ENCODE data around the gene MYOZ3.

The MYOZ3 gene

DNA sequence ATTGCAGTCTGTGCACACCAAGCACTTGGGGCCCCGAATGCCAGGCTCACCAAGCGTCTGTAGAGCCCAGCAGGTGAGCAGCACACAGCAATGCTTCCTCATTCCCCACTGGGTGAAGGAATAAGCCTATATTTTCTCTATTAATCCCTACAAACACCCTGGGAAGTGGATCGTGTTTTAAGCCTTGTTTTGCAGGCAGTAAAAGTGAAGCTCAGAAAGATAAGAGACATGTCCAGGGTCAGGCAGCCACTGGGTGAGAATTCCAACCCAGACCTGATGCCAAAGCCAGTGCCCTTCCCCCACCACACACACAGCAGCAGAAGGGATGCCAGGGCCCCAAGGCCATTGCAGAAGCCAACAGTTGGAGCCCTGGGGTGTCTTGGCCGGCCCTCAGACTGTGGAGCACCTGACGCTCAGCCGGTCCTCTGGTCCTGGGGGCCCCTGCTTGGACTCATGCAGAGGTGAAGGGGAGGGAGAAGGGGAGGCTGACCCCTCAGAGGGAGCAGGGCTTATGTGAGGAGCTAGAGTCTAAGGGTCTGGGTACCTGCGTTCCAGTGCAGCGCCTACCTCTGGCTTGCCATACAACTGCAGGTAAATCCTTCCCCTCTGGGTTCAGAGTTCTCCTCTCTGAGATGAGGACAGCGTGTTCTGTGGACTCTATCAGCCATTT, 46.9 kb upstream of the MYOZ3 start:
- Histone ChIP-seq H3K27ac (ENCODE audit: low read length) (no peak overlapping the region), H2AFZ (ENCODE audit: low read depth, low read length) (no peak overlapping the region)

GRCh38 chr5:150614661-150615060, 46.4 kb upstream of the MYOZ3 start:
- H3K4me3 ChIP-seq (ENCODE audit: low read depth in 1 of 2, low read length in 2 of 2), result no peak overlapping the region
- no peak overlapping the region for H2AFZ ChIP-seq (ENCODE audit: low read depth, low read length)
- no peaks in the 10 kb centered on the region for H3K4me1 ChIP-seq (ENCODE audit: insufficient read depth, low read length)
- peaks cover 21% of the 10 kb centered on the region for H3K27me3 ChIP-seq (ENCODE audit: insufficient read depth, low read length, poor library complexity)
- ATAC-seq (ENCODE audit: insufficient read depth, low read depth) (no peak), DNase-seq (no peak)
- H3K9me3 ChIP-seq (ENCODE audit: insufficient read depth, low read length, severe bottlenecking), result no peaks in the 10 kb centered on the region
- no peaks in the 10 kb centered on the region for H3K36me3 ChIP-seq (ENCODE audit: insufficient read depth, low read length)
- H3K4me2 ChIP-seq (ENCODE audit: insufficient read depth, low read length), result no peak overlapping the region
- TF ChIP-seq EZH2 (IDR thresholded peaks at IDR 0.05; ENCODE audit: borderline replicate concordance, low read depth, low read length, severe bottlenecking) (no peak), CTCF (IDR thresholded peaks at IDR 0.05; ENCODE audit: borderline replicate concordance, extremely low read depth, low read length, poor library complexity, severe bottlenecking) (no peak)
- H3K9ac ChIP-seq (ENCODE audit: low read depth, low read length), result no peak overlapping the region
- H3K79me2 ChIP-seq (ENCODE audit: insufficient read depth, low read length), result no peaks in the 10 kb centered on the region
- H3K27ac ChIP-seq (ENCODE audit: low read length), result no peak overlapping the region
- no peaks in the 10 kb centered on the region for H4K20me1 ChIP-seq (ENCODE audit: insufficient read depth, low read length)

More for the DNA sequence above, 46.9 kb upstream of the MYOZ3 start:
- Histone ChIP-seq H3K4me1 (ENCODE audit: insufficient read depth, low read length) (no peaks in the 10 kb centered on the region), H3K4me3 (ENCODE audit: low read depth in 1 of 2, low read length in 2 of 2) (no peak overlapping the region), H3K36me3 (ENCODE audit: insufficient read depth, low read length) (no peaks in the 10 kb centered on the region), H3K9ac (ENCODE audit: low read depth, low read length) (no peak overlapping the region), H4K20me1 (ENCODE audit: insufficient read depth, low read length) (no peaks in the 10 kb centered on the region), H3K4me2 (ENCODE audit: insufficient read depth, low read length) (no peak overlapping the region), H3K9me3 (ENCODE audit: insufficient read depth, low read length, severe bottlenecking) (no peaks in the 10 kb centered on the region), H3K79me2 (ENCODE audit: insufficient read depth, low read length) (no peaks in the 10 kb centered on the region), H3K27me3 (ENCODE audit: insufficient read depth, low read length, poor library complexity) (peaks cover 18% of the 10 kb centered on the region)
- ATAC-seq (ENCODE audit: insufficient read depth, low read depth) (no peak), DNase-seq (no peak)
- peak; percentile 20 for TF ChIP-seq CTCF (IDR thresholded peaks at IDR 0.05; ENCODE audit: borderline replicate concordance, extremely low read depth, low read length, poor library complexity, severe bottlenecking)
- no peak for TF ChIP-seq EZH2 (IDR thresholded peaks at IDR 0.05; ENCODE audit: borderline replicate concordance, low read depth, low read length, severe bottlenecking)

DNA sequence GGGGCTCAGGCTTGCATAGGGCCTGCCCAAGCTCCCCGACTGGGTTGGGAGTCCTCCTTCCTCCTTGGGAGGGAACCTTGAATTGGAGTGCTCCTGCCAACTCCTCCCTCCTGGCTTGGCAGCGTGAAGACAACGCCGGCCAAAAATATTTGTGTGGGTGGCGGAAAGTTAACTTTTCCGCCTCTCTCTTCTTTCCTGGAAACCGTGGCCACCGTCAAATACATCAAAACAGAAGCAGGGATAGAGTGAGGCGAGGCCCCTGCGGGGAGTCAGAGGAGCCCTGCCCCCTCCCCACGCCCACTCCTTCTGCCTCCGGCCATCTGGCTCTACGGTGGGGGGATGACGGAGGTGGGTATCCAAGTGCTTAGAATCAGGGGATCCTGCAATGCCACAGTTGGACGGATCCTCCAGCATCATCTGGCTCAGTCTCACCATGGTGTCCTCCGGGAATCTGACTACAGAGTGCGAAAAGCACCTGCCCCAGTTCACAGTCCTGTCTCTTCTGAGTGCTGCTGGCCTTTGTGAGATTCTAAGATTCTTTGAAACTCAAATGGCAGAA, 45.8 kb upstream of the MYOZ3 start:
- Histone ChIP-seq H3K4me3 (ENCODE audit: low read depth in 1 of 2, low read length in 2 of 2) (no peak overlapping the region), H3K4me1 (ENCODE audit: insufficient read depth, low read length) (no peaks in the 10 kb centered on the region), H3K27ac (ENCODE audit: low read length) (no peak overlapping the region), H3K27me3 (ENCODE audit: insufficient read depth, low read length, poor library complexity) (peaks cover 17% of the 10 kb centered on the region), H3K9ac (ENCODE audit: low read depth, low read length) (no peak overlapping the region), H2AFZ (ENCODE audit: low read depth, low read length) (no peak overlapping the region), H4K20me1 (ENCODE audit: insufficient read depth, low read length) (no peaks in the 10 kb centered on the region), H3K4me2 (ENCODE audit: insufficient read depth, low read length) (no peak overlapping the region), H3K9me3 (ENCODE audit: insufficient read depth, low read length, severe bottlenecking) (no peaks in the 10 kb centered on the region), H3K79me2 (ENCODE audit: insufficient read depth, low read length) (no peaks in the 10 kb centered on the region), H3K36me3 (ENCODE audit: insufficient read depth, low read length) (no peaks in the 10 kb centered on the region)
- ATAC-seq (ENCODE audit: insufficient read depth, low read depth), result no peak
- no peak for DNase-seq
- no peak for TF ChIP-seq EZH2 (IDR thresholded peaks at IDR 0.05; ENCODE audit: borderline replicate concordance, low read depth, low read length, severe bottlenecking)
- TF ChIP-seq CTCF (IDR thresholded peaks at IDR 0.05; ENCODE audit: borderline replicate concordance, extremely low read depth, low read length, poor library complexity, severe bottlenecking), result no peak

All from DND-41 (cell line).